GM19395 (cell line): ENCODE measurements around the gene NMUR1.

ENCODE experiments used
- ATAC-seq: cut with Tn5 transposase; IDR thresholded peaks from one replicate; pipeline ENCODE4 v1.9.1; 2021; ENCODE audit warnings: mild to moderate bottlenecking, moderate library complexity; ENCODE audit not compliant: unreplicated experiment

Gene NMUR1

GRCh38 chr2:231494669-231495068 lies 35.6 kb downstream of the NMUR1 start:
- no peak for ATAC-seq

DNA sequence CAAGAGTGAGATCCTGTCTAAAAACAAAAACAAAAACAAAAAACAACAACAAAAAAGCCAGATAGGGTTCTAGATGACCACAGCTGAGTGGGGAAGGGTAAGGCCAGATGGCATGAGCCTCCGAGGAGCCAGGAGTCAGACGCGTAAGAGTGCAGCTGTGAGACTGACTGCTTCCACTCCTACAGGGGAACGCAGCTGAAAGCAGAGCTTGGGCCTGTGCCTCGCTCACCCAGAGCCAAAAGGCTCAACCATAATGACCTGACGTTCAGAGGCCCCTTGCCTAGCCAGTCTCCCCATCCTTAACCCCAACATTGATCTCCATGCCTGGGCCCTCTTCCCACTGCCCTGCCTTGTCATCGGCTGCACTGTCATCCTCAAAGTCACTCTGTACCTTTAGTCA lies 39.4 kb downstream of the NMUR1 start:
- no peak for ATAC-seq

- ATAC-seq: no peak
Observed at GRCh38 chr2:231489990-231490389, 40.3 kb downstream of the NMUR1 start.

GRCh38 chr2:231488331-231488730 lies 41.9 kb downstream of the NMUR1 start:
- no peak for ATAC-seq

- no peak for ATAC-seq
Observed at GRCh38 chr2:231486851-231487596, 43.2 kb downstream of the NMUR1 start.

DNA sequence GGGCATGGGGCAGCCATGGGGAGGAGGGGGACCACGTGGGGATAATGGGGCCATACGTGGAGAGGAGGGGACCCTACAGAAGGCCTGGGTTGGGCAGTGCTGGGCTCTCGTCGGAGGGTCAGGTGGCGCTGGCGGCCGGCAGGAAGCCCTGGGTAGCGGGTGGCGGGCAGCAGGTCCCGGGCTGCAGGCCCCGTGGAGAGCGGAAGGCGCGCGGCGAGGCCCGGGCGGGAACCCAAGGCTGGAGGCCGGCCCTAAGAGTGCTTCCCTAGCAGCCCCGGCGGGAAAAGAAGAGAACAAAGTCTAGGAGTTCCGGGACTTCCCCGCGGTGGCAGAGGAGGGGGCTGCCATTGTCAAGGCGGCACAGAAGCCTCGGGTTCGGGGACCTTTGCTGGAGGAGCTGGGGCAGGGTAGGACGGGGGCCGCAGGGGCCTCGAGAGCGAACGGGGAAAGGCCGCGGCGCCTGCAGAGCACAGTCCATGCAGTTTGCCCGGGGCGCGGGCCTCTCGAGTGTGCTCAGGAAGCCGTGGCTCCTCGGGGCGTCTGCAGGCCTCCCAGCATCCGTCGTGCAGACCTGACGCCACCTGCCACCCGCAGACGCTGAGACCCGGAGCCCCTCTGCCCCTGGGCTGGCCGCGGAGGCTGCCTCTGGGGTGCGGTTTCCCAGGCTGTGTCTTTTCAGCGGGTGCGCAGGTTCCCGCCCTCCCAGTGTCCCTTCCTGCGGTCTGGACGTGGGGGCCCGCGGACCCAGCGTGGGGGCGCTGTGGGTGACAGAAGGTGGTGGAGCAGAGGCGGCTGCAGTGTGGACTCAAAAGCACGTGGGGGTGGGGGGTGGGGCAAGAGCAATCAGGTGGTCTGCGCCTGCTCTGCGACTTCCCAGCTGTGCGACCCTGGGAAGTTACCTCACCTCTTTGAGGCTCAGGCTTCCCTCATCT lies 46.6 kb downstream of the NMUR1 start:
- ATAC-seq: no peak

DNA sequence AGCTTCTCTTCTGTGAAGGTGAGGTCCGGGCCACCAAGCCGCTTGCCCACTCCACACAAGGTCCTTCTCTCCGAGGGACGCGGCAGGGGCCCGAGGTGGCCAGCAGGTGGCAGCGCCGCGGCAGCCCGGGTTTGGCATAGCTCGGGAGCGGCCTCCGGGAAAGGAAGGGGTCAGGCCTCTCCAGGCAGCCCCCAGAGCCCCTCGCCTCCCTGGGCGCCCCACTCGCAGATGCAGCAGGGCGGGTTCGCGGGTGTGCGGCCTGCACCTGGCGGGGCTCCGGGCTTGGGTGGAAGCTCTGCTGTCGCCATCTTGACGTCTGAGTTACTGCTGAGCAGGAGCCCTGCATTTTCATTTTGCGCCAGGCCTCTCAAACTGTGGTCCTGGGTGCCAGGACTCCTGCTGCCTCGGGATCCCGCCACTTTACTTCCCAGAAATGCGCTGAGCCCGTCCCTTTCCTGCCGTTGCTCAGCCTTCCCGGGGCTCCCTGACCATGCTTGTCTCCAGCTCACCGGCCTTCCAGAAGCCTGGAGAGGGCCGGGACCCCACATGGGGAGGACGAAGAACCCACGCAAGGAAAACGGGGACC lies 47.3 kb downstream of the NMUR1 start:
- ATAC-seq: no peak

- ATAC-seq: no peak
Observed at GRCh38 chr2:231480781-231481180, 49.5 kb downstream of the NMUR1 start.

- no peak for ATAC-seq
Observed at GRCh38 chr2:231479455-231479854, 50.8 kb downstream of the NMUR1 start.

DNA sequence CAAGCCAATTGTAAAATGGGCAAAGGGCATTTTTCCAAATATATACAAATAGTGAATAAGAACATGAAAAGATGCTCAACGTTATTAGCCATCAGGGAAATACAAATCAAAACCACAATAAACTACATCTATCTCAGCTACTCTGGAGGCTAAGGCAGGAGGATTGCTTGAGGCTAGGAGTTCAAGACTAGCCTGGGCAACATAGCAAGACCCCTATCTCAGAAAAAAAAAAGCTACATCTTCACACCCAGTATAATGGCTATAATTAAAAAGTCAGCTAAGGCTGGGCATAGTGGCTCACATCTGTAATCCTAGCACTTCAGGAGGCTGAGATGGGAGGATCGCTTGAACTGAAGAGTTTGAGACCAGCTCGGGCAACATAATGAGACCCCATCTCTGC lies 53.3 kb downstream of the NMUR1 start:
- no peak for ATAC-seq

GRCh38 chr2:231475965-231476364 lies 54.3 kb downstream of the NMUR1 start:
- ATAC-seq: no peak
